HEK293 (cell line): ENCODE results near the gene TTN.

Experiments used
- CTCF ChIA-PET: fragments of 350-600 bp; formaldehyde crosslinking; extraction: SDS; loops from one replicate; lab custom pipeline; 2021; ENCODE audit warnings: antibody characterized with exemption; lab: Yijun Ruan, JAX
- POLR2A ChIA-PET: fragments of 300-600 bp; formaldehyde crosslinking; extraction: SDS; loops from one replicate; lab custom pipeline; 2020; ENCODE audit warnings: antibody characterized with exemption, inconsistent platforms; lab: Yijun Ruan, JAX
- H3K27ac ChIP-seq: fragments of 200-500 bp; sonication (Bioruptor generic); 2 replicates; pipeline ENCODE4 v1.5.1; 2014; ENCODE audit warnings: low read depth, low read length, control low read depth, inconsistent platforms; ENCODE audit errors: extremely low read depth
- H3K36me3 ChIP-seq, 2 experiments: fragments of 200-500 bp in 1 of 2; sonication (Bioruptor generic) in 1 of 2; 1 replicate in 1 of 2; 2 replicates in 1 of 2; pipeline ENCODE4 v1.5.1; 2014 to 2017; ENCODE audit warnings: inconsistent platforms in 2 of 2, low read length in 2 of 2; ENCODE audit not compliant: control insufficient read depth in 2 of 2, insufficient read depth in 1 of 2
- H3K4me1 ChIP-seq: fragments of 200-500 bp; sonication (Bioruptor generic); 2 replicates; pipeline ENCODE4 v1.5.1; 2014; ENCODE audit warnings: mild to moderate bottlenecking, low read length, inconsistent platforms; ENCODE audit not compliant: control insufficient read depth, insufficient read depth
- H3K4me3 ChIP-seq: 2 replicates; pipeline ENCODE4 v1.5.1; 2011; ENCODE audit warnings: low read depth, mild to moderate bottlenecking, control low read depth, low read length, moderate library complexity
- H3K9me3 ChIP-seq: fragments of 200-500 bp; sonication (Bioruptor generic); 2 replicates; pipeline ENCODE4 v1.5.1; 2014; ENCODE audit warnings: low read depth, low read length, inconsistent platforms; ENCODE audit not compliant: control insufficient read depth, insufficient read depth
- GLIS1 ChIP-seq: fragments of 450-650 bp; formaldehyde crosslinking; IDR thresholded peaks from 2 replicates; pipeline ENCODE4 v1.5.1; 2016; ENCODE audit warnings: missing biosample characterization, missing genetic modification characterization
- KLF7 ChIP-seq: fragments of 450-650 bp; formaldehyde crosslinking; IDR thresholded peaks from 2 replicates; pipeline ENCODE4 v1.5.1; 2016; ENCODE audit warnings: missing biosample characterization, missing genetic modification characterization, borderline replicate concordance
- KLF9 ChIP-seq: fragments of 450-650 bp; formaldehyde crosslinking; IDR thresholded peaks from 2 replicates; pipeline ENCODE4 v1.5.1; 2016; ENCODE audit warnings: missing biosample characterization, missing genetic modification characterization, low read depth
- ZBTB49 ChIP-seq: fragments of 450-650 bp; formaldehyde crosslinking; IDR thresholded peaks from 2 replicates; pipeline ENCODE4 v1.5.1; 2016; ENCODE audit warnings: missing biosample characterization, missing genetic modification characterization, low read depth
- ZNF335 ChIP-seq: fragments of 450-650 bp; formaldehyde crosslinking; conservative IDR thresholded peaks from 2 replicates; pipeline ENCODE4 v1.5.1; 2016; ENCODE audit warnings: missing biosample characterization, missing genetic modification characterization
- ZNF37A ChIP-seq: fragments of 450-650 bp; IDR thresholded peaks from 2 replicates; pipeline ENCODE4 v1.5.1; 2018; ENCODE audit warnings: missing biosample characterization, missing genetic modification characterization
- ZNF416 ChIP-seq: fragments of 450-650 bp; formaldehyde crosslinking; IDR thresholded peaks from 2 replicates; pipeline ENCODE4 v1.5.1; 2016; ENCODE audit warnings: missing biosample characterization, missing genetic modification characterization
- ZNF426 ChIP-seq: fragments of 450-650 bp; formaldehyde crosslinking; IDR thresholded peaks from 2 replicates; pipeline ENCODE4 v1.5.1; 2017; ENCODE audit warnings: missing biosample characterization, missing genetic modification characterization, mild to moderate bottlenecking, inconsistent platforms, moderate library complexity
- ZNF473 ChIP-seq: fragments of 450-650 bp; formaldehyde crosslinking; IDR thresholded peaks from 2 replicates; pipeline ENCODE4 v1.5.1; 2017; ENCODE audit warnings: missing biosample characterization, missing genetic modification characterization
- ZNF571 ChIP-seq: fragments of 450-650 bp; formaldehyde crosslinking; IDR thresholded peaks from 2 replicates; pipeline ENCODE4 v1.5.0; 2017; ENCODE audit warnings: missing biosample characterization, missing genetic modification characterization
- ZNF596 ChIP-seq: fragments of 450-650 bp; IDR thresholded peaks from 2 replicates; pipeline ENCODE4 v1.5.0; 2018; ENCODE audit warnings: missing biosample characterization, mild to moderate bottlenecking, missing genetic modification characterization, moderate library complexity
- ZNF654 ChIP-seq: fragments of 450-650 bp; formaldehyde crosslinking; IDR thresholded peaks from 2 replicates; pipeline ENCODE4 v1.5.1; 2016; ENCODE audit warnings: low read depth, missing biosample characterization, missing genetic modification characterization
- ZNF664 ChIP-seq: fragments of 450-650 bp; formaldehyde crosslinking; IDR thresholded peaks from 2 replicates; pipeline ENCODE4 v1.5.1; 2016; ENCODE audit warnings: missing biosample characterization, missing genetic modification characterization
- ZNF707 ChIP-seq: fragments of 450-650 bp; formaldehyde crosslinking; IDR thresholded peaks from 2 replicates; pipeline ENCODE4 v1.5.1; 2016; ENCODE audit warnings: missing biosample characterization, missing genetic modification characterization
- ZSCAN23 ChIP-seq: fragments of 450-650 bp; formaldehyde crosslinking; IDR thresholded peaks from 2 replicates; pipeline ENCODE4 v1.5.1; 2016; ENCODE audit warnings: missing biosample characterization, missing genetic modification characterization
- TF ChIP-seq, protein P1 (sequence below): sonication (generic); formaldehyde crosslinking; IDR thresholded peaks from 2 replicates; pipeline ENCODE4 v1.8.1; 2022; ENCODE audit warnings: mild to moderate bottlenecking, moderate library complexity, missing genetic modification reagents
- TF ChIP-seq, protein P2 (sequence below): fragments of 450-650 bp; formaldehyde crosslinking; IDR thresholded peaks from 2 replicates; pipeline ENCODE4 v1.5.1; 2017; ENCODE audit warnings: missing biosample characterization, mild to moderate bottlenecking, missing genetic modification characterization, moderate library complexity
- TF ChIP-seq, protein P3 (sequence below): fragments of 450-650 bp; formaldehyde crosslinking; IDR thresholded peaks from 2 replicates; pipeline ENCODE4 v1.5.1; 2016; ENCODE audit warnings: missing biosample characterization, missing genetic modification characterization, borderline replicate concordance
- TF ChIP-seq, protein P4 (sequence below): fragments of 450-650 bp; formaldehyde crosslinking; IDR thresholded peaks from 2 replicates; pipeline ENCODE4 v1.5.1; 2016; ENCODE audit warnings: missing biosample characterization, missing genetic modification characterization
- TF ChIP-seq, protein P5 (sequence below): fragments of 450-650 bp; formaldehyde crosslinking; IDR thresholded peaks from 2 replicates; pipeline ENCODE4 v1.5.1; 2016; ENCODE audit warnings: missing biosample characterization, missing genetic modification characterization, borderline replicate concordance

TTN gene

DNA sequence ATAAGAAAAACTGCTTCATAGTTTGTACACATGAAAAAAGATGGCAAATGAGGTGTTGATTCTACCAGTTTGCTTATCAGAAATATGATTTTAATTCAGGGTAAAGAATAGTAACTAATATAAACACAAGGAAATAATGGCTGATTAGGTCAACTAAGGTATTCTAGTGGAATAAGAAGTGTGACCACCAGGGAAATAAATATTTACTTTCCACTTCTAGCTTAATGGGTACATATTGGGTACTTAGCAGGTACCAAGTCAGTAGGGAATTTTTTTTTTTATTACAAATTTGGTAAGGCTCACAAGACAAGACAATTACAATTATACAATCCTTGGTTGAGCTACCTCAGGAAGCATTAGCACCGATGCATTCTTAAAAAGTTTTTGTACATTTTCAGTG lies 191.3 kb downstream of the TTN start (continued):
- TF ChIP-seq, protein P1, sequence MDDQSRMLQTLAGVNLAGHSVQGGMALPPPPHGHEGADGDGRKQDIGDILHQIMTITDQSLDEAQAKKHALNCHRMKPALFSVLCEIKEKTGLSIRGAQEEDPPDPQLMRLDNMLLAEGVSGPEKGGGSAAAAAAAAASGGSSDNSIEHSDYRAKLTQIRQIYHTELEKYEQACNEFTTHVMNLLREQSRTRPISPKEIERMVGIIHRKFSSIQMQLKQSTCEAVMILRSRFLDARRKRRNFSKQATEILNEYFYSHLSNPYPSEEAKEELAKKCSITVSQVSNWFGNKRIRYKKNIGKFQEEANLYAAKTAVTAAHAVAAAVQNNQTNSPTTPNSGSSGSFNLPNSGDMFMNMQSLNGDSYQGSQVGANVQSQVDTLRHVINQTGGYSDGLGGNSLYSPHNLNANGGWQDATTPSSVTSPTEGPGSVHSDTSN, result no peak
- no peak for TF ChIP-seq ZNF707 (tag by site-specific recombination)
- TF ChIP-seq ZNF571 (tag by site-specific recombination), result no peak
- TF ChIP-seq, protein P2, sequence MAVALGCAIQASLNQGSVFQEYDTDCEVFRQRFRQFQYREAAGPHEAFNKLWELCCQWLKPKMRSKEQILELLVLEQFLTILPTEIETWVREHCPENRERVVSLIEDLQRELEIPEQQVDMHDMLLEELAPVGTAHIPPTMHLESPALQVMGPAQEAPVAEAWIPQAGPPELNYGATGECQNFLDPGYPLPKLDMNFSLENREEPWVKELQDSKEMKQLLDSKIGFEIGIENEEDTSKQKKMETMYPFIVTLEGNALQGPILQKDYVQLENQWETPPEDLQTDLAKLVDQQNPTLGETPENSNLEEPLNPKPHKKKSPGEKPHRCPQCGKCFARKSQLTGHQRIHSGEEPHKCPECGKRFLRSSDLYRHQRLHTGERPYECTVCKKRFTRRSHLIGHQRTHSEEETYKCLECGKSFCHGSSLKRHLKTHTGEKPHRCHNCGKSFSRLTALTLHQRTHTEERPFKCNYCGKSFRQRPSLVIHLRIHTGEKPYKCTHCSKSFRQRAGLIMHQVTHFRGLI (tag by site-specific recombination), result no peak
- TF ChIP-seq, protein P3, sequence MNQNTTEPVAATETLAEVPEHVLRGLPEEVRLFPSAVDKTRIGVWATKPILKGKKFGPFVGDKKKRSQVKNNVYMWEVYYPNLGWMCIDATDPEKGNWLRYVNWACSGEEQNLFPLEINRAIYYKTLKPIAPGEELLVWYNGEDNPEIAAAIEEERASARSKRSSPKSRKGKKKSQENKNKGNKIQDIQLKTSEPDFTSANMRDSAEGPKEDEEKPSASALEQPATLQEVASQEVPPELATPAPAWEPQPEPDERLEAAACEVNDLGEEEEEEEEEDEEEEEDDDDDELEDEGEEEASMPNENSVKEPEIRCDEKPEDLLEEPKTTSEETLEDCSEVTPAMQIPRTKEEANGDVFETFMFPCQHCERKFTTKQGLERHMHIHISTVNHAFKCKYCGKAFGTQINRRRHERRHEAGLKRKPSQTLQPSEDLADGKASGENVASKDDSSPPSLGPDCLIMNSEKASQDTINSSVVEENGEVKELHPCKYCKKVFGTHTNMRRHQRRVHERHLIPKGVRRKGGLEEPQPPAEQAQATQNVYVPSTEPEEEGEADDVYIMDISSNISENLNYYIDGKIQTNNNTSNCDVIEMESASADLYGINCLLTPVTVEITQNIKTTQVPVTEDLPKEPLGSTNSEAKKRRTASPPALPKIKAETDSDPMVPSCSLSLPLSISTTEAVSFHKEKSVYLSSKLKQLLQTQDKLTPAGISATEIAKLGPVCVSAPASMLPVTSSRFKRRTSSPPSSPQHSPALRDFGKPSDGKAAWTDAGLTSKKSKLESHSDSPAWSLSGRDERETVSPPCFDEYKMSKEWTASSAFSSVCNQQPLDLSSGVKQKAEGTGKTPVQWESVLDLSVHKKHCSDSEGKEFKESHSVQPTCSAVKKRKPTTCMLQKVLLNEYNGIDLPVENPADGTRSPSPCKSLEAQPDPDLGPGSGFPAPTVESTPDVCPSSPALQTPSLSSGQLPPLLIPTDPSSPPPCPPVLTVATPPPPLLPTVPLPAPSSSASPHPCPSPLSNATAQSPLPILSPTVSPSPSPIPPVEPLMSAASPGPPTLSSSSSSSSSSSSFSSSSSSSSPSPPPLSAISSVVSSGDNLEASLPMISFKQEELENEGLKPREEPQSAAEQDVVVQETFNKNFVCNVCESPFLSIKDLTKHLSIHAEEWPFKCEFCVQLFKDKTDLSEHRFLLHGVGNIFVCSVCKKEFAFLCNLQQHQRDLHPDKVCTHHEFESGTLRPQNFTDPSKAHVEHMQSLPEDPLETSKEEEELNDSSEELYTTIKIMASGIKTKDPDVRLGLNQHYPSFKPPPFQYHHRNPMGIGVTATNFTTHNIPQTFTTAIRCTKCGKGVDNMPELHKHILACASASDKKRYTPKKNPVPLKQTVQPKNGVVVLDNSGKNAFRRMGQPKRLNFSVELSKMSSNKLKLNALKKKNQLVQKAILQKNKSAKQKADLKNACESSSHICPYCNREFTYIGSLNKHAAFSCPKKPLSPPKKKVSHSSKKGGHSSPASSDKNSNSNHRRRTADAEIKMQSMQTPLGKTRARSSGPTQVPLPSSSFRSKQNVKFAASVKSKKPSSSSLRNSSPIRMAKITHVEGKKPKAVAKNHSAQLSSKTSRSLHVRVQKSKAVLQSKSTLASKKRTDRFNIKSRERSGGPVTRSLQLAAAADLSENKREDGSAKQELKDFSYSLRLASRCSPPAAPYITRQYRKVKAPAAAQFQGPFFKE (tag by site-specific recombination), result no peak
- TF ChIP-seq, all 188 proteins: peak for 0

DNA sequence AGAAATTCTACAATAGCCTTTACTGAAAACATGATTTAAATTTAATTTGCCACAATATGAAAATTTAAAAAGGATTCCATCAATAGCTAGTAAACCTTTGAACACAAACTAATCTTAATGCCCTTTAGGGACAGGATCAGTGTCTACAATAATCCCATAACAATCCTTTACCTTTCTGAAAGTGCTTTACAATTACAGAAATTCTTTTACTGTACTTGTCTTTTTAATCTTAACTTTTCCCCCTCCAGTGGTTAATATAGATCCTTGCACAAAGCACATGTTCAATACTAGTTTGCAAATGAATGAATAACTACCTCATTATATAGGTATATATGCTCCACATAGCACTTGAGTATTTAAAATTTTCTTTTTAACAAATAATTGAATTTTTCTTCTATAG lies 204.3 kb downstream of the TTN start:
- POLR2A ChIA-PET, result no interaction called here

More for the DNA sequence above, 204.3 kb downstream of the TTN start:
- no peak for TF ChIP-seq ZNF654 (tag by site-specific recombination)
- TF ChIP-seq ZNF473 (tag by site-specific recombination), result no peak
- no peak for TF ChIP-seq ZNF416 (tag by site-specific recombination)
- no peak for TF ChIP-seq GLIS1 (tag by site-specific recombination)
- TF ChIP-seq ZNF426 (tag by site-specific recombination), result no peak
- no peak for TF ChIP-seq KLF7 (tag by site-specific recombination)
- TF ChIP-seq, protein P4, sequence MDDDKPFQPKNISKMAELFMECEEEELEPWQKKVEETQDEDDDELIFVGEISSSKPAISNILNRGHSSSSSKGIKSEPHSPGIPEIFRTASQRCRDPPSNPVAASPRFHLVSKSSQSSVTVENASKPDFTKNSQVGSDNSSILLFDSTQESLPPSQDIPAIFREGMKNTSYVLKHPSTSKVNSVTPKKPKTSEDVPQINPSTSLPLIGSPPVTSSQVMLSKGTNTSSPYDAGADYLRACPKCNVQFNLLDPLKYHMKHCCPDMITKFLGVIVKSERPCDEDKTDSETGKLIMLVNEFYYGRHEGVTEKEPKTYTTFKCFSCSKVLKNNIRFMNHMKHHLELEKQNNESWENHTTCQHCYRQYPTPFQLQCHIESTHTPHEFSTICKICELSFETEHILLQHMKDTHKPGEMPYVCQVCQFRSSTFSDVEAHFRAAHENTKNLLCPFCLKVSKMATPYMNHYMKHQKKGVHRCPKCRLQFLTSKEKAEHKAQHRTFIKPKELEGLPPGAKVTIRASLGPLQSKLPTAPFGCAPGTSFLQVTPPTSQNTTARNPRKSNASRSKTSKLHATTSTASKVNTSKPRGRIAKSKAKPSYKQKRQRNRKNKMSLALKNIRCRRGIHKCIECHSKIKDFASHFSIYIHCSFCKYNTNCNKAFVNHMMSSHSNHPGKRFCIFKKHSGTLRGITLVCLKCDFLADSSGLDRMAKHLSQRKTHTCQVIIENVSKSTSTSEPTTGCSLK (tag by site-specific recombination), result no peak
- no peak for TF ChIP-seq ZNF596
- TF ChIP-seq, protein P5, sequence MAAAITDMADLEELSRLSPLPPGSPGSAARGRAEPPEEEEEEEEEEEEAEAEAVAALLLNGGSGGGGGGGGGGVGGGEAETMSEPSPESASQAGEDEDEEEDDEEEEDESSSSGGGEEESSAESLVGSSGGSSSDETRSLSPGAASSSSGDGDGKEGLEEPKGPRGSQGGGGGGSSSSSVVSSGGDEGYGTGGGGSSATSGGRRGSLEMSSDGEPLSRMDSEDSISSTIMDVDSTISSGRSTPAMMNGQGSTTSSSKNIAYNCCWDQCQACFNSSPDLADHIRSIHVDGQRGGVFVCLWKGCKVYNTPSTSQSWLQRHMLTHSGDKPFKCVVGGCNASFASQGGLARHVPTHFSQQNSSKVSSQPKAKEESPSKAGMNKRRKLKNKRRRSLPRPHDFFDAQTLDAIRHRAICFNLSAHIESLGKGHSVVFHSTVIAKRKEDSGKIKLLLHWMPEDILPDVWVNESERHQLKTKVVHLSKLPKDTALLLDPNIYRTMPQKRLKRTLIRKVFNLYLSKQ (tag by site-specific recombination), result no peak
- TF ChIP-seq KLF9 (tag by site-specific recombination), result no peak
- TF ChIP-seq ZSCAN23 (tag by site-specific recombination), result no peak
- no peak for TF ChIP-seq ZNF335 (tag by site-specific recombination)
- TF ChIP-seq ZBTB49 (tag by site-specific recombination), result no peak
- no peak for TF ChIP-seq ZNF664 (tag by site-specific recombination)
- TF ChIP-seq ZNF37A (tag by site-specific recombination), result no peak
- TF ChIP-seq, all 188 proteins: peak for 0
- Histone ChIP-seq H3K36me3 (peaks cover 0 to 47% of the 10 kb centered on the region in 2 experiments; a peak in 1 of 3 replicates), H3K4me3 (no peak overlapping the region), H3K4me1 (no peaks in the 10 kb centered on the region), H3K27ac (no peak overlapping the region), H3K9me3 (no peaks in the 10 kb centered on the region)
- CTCF ChIA-PET, result no interaction called here
